Stimulated activated CD8-positive, alpha-beta memory T cell treated with anti-CD3 and anti-CD28 coated beads, Interleukin-4, amount 100 ng/mL, for 4 hours (primary cell): Measurements from ENCODE around the gene CAMKMT.

Experiments used
- DNase-seq, 2 donors: peaks; one replicate each; pipeline ENCODE4 v3.0.0-alpha.2; 2020; ENCODE audit warnings: low read depth in 2 of 2, low spot score in 1 of 2

CAMKMT gene

GRCh38 chr2:44730593-44730992 is 368.8 kb downstream of the CAMKMT start:
- DNase-seq, result no peak

DNA sequence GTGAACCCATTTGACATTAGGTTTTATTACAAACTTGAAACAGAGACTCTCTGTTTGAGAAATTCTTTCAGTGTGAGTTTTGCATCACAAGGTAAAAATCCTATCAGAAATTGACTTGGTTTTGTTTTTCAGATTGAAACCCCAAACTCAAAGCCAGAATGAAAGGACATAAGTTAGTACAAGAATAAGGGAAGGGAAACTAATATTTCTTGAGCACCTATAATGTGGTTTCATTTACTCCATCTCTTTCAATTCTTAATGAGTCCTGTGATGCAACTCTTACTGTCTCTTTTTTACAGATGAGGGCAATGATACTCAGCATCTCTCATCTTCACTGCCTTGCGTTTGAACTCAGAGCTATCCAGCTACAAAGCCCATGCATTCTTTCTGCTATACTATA is 369.8 kb downstream of the CAMKMT start:
- DNase-seq, result no peak

DNA sequence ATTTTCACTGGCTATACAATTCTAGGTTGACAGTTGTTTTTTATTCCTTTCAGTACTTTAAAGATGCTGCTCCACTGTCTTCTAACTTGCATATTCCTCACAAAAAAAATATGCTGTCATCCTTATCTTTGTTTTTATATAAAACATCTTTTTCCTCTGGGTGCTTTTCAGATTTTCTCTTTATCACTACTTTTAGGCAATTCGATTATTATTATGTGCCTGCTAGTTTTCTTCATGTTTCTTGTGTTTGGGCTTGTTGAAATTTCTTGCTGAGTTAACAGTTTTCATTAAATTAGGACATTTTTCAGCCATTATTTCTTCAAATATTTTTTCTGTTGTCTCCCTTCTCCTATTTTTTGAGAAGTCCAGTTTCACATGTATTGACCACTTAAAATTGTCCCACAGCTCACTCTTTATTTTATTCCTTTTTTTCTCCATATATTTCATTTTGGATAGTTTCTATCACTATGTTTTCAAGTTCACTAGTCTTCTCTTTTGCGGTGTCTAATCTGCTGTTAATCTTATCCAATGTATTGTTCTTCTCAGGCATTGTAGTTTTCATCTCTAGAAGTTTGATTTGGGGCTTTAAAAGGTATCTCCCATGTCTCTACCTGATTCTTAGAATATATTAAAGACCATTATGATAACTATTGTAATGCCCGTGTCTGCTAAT is 374.7 kb downstream of the CAMKMT start:
- DNase-seq, result no peak

DNA sequence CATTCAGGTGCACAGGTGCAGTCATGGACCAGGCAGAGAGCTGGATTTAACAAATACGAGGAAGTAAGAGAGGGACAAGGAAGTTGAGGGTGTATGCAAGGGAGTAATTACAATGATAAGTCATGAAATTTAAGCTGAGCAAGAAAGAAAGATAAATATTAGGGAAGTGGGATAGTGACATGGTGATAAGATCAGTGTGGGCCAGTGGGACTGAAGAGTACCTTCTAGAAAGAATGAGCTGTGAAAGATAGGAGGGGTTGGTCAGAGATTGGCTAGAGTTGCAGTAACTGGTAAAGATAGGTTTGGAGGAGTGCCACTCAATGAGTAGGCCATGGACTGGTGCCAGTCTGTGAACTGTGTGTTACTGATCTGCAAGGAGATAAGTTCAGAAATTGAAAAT is 378.9 kb downstream of the CAMKMT start:
- DNase-seq, result no peak

DNA sequence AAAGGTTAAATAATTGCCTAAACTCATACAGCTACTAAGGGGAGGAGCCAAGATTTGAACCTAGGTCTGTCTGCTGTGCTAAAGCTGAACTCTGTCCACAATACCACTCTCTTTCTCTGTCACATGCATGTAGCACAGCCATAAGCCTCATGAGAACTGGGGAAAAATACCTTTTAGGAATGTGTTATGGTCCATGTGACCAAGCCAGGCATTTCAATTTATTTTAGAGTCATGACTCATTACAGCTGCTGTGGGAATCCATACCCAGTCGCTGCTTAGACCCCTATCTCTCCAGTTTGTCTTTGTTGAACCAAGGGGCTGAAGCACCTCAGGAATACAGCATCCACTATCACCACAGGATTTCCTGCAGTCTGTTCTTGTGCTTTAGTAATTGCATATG is 379.8 kb downstream of the CAMKMT start:
- no peak for DNase-seq

DNA sequence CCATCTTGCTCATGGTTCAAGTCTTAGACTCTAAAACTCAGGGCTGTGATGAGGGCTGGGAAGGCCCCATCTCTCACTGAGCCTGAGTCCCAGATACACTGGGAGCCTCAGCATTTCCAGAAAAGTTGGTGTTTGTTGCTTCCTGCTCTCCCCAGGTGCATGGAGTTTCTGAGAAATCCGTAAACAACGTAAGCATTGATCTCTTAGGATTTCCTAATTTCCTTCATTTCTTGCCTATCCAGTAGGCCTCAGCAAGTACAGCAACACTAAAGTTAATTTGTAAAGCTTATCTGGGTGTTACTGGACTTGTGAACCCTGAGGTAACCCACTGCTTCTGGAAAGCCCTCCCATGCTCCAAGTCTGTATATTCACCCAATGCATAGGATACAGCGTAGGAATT is 380.3 kb downstream of the CAMKMT start:
- no peak for DNase-seq

GRCh38 chr2:44743473-44743872 is 381.7 kb downstream of the CAMKMT start:
- DNase-seq, result no peak

GRCh38 chr2:44744961-44745892 is 383.5 kb downstream of the CAMKMT start:
- no peak for DNase-seq

DNA sequence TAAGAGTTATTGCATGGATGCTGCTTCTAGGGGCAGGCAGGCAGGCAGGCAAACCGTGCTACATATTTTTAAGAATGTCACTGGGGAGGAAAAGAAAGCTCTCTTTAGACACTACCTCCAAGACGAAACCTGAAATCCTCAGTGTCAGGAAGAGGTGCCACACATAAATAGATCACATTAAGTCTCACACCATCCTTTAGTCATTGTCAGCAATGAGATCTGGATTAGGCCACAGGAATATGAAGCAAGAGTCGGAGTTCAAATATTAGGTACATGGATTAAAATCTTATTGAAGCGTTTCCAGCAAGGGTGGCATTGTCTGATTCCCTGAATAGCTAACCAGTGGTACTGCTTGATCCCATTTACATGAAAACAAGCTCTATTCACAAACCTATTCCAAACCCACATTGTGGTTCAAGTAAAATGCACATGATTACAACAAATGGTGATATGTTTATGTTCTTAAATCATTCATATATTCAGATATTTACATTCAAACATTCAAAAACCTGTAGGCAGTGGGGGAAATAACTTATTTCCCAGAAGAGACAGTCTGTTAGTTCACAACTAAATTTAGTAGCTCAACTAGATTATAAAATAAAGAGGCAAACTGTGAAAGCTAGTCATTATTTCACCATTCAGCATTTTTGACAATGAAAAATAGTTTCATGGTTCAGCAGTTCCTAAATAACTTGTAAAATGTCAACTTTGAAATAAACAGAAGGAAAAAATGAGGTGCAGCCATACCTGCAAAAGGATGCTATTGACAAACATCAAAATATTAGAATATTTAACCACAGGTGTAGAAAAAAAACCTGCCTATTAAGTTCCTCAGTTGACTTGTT is 384.4 kb downstream of the CAMKMT start:
- DNase-seq, result no peak

GRCh38 chr2:44746856-44747615 is 385.3 kb downstream of the CAMKMT start:
- no peak for DNase-seq

- DNase-seq, result no peak
These were observed 386.0 kb downstream of the CAMKMT start for GRCh38 chr2:44747794-44748193.

- DNase-seq, result no peak
These were observed 390.2 kb downstream of the CAMKMT start for GRCh38 chr2:44751754-44752479.

GRCh38 chr2:44752761-44753160 is 391.0 kb downstream of the CAMKMT start:
- no peak for DNase-seq

DNA sequence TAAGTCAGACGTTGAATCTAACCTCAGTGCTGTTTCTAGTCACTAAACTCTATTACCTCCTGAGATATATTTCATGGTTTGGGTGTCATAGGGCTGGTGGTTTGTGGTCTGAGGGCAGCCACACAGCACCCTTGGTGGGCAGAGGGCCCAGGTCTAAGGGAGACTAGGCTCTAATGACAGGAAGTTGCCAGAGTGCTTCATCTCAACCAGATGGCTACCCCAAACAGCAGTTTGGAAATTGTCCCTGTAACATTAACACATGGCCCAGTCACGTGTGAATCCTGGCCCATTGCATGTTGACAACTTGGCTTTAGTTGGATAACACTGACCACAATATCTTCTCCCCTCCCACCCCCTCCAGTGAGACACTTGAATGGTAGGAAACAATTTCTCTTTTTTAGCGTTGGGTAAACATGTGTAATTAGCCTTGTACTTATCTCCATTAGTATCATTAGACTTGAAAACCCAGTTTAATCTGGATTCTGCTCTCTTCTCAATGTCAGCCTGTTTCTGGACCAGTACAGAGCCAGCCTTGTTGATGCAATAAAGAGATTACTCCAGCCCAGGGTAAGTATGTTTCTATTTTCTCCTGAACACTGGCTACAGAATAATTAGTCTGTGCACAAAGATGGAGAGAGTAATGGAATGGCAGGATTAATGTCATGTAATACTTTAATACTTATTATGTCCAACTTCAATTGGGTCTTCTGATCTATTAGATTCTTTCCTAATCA is 392.0 kb downstream of the CAMKMT start:
- no peak for DNase-seq

GRCh38 chr2:44758591-44758990 is 396.8 kb downstream of the CAMKMT start:
- no peak for DNase-seq

DNA sequence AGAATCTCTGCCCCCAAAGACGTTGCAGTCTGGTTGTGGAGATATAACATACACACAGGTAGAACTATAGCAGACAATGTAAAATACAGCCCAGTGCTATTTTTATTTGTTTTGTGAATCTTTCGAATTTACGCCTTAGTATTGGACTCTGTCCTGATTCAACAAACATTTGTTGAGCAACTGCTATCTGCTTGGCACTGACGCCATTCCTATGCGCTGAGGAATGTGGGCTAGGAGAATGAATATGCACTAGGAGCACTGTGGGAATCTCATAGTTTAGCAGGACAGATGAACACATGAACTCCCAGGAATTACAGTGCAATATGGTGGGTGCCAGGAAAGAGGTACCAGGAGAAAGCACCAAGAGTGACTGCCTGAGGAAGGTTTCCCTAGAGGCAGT is 398.1 kb downstream of the CAMKMT start:
- no peak for DNase-seq

DNA sequence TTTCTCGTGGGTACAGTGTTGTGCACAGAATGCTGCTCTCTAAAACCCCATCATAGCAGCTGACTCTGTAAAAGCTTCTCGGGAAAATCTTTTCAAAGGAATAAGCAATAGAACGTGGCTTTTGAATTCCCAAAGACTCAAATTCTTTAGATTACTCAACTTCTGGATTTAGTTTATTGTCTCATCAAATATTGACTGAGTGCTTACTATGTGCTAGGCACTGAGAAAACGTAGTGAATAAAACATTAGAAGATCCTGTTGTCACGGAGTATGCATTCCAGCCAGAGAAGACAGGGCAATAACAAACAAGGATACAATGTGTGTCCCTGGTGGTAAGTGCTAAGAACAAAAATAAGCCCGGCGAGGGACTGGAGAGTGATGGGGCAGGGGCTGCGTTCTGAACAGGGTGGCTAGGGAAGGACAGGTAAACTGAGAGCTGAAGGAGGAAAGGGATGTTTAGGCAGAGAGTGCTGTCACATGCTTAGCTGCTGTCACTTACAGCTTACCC is 401.6 kb downstream of the CAMKMT start:
- DNase-seq, result no peak

DNA sequence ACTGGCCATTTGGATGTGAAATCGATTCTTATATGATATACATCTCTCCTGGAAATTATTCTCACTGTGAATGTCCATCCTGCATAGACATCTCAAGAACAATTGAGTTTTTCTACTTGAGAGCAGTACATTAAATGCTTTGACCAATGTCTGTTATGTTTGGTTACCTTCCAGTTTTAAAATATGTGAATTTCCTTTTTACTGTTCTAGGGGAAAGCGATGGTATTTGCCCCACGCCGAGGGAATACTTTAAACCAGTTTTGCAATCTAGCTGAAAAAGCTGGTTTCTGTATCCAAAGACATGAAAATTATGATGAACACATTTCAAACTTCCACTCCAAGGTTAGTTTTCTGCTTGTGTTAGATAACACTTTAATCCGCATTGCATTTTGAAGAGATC is 404.5 kb downstream of the CAMKMT start:
- DNase-seq, result no peak

DNA sequence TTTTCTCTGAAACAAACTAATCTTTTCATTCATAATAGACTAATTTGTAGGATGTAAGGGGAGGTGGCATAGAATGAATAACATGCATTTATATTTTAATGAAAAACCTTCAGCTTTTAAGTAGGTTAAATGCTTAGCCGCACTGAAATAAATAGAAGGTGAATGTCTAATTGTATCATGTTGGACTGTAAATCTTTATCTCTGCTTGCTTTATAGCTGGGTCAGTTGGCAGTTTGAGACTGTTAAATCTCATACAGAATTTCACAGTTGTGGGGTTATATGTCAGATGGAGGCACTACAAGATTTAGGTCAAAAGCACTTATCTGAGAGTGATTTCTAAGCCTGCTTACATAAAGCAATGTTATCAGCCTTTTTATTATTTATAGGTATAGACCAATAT is 405.0 kb downstream of the CAMKMT start:
- DNase-seq, result no peak
